GM20000 (cell line): ENCODE measurements around the gene NELFE.

Experiments used
- DNase-seq: peaks from one replicate; pipeline ENCODE4 v3.0.0; 2012; ENCODE audit warnings: low spot score
- TF ChIP-seq, protein P1 (sequence below): IDR thresholded peaks from 2 replicates; pipeline ENCODE4 v1.5.1; 2012; ENCODE audit warnings: mild to moderate bottlenecking, control low read depth; ENCODE audit errors: extremely low read depth, missing control alignments

NELFE gene

DNA sequence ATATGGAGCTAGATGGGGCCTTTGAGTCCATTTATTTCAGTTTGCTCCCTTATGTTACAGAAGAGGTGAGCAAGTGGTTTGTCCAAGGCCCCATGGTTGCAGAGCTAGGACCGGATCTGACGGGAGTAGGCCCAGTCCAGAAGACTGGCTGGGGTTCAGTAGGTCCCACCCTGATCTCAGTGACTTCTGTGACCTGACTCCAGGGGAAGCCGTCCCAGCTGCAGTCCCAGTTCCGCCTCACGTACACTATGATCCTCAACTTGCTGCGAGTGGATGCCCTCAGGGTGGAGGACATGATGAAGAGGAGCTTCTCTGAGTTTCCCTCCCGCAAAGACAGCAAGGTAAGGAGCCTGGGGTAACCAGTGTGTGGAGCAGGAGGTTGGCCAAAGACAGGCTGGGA lies 7.7 kb upstream of the NELFE start:
- TF ChIP-seq, protein P1, sequence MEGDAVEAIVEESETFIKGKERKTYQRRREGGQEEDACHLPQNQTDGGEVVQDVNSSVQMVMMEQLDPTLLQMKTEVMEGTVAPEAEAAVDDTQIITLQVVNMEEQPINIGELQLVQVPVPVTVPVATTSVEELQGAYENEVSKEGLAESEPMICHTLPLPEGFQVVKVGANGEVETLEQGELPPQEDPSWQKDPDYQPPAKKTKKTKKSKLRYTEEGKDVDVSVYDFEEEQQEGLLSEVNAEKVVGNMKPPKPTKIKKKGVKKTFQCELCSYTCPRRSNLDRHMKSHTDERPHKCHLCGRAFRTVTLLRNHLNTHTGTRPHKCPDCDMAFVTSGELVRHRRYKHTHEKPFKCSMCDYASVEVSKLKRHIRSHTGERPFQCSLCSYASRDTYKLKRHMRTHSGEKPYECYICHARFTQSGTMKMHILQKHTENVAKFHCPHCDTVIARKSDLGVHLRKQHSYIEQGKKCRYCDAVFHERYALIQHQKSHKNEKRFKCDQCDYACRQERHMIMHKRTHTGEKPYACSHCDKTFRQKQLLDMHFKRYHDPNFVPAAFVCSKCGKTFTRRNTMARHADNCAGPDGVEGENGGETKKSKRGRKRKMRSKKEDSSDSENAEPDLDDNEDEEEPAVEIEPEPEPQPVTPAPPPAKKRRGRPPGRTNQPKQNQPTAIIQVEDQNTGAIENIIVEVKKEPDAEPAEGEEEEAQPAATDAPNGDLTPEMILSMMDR, result no peak
- no peak for DNase-seq

DNA sequence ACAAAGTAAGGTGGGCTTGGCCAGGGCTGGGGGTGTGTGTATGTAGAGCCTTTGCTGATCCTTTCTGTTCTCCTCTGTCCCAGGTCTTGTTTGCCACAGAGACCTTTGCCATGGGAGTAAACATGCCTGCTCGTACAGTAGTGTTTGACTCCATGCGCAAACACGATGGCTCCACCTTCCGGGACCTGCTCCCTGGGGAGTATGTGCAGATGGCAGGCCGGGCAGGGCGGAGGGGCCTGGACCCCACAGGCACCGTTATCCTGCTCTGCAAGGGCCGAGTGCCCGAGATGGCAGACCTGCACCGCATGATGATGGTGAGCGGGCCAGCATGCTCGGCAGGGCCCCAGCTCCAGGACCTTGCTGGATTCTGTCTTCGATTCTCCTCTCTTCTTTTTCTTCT lies 6.9 kb upstream of the NELFE start:
- TF ChIP-seq, protein P1, result no peak
- no peak for DNase-seq

DNA sequence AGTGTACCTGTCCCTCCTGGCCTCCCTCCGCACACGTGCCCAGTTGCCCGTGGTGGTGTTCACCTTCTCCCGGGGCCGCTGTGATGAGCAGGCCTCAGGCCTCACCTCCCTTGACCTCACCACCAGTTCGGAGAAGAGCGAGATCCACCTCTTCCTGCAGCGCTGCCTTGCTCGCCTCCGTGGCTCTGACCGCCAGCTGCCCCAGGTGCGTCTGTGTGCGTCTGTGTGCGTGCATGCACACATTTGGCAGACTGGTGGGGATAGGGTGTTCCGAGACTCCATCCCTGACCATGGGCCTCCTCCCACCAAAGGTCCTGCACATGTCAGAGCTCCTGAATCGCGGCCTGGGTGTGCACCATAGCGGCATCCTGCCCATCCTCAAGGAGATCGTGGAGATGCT lies 5.2 kb upstream of the NELFE start:
- no peak for DNase-seq
- TF ChIP-seq, protein P1, result no peak

DNA sequence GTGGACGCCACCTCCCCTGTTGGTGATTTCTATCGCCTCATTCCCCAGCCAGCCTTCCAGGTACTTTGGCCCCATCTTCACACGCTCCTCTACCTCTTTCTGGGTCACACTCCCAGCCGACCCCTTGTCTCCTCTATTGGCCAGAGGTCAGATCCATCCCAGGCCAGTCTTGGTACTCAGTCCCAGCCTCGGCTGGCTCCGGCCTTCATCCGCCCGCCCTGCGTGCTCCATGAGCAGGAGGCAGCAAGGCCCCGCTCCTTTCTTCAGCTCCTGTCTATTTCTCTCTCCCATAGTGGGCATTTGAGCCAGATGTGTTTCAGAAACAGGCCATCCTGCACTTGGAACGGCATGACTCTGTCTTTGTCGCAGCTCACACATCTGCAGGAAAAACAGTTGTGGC lies 2.8 kb upstream of the NELFE start:
- no peak for DNase-seq
- TF ChIP-seq, protein P1, result no peak

DNA sequence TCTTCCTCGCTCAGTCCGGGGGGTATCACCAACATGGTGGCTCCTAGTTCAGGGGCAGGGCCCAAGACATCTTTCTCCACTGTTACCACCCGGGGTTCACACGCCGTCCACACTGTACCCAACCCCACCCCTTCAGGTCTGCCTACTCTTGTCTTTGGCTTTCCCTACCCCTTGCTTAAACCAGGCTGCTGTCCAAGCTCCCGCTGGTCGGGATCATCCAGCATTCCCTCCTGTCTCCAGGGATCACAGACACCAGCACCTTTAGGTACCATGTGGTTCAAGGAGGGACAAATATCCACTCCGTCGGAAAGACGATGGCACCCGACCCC lies 395 bp downstream of the NELFE start:
- DNase-seq, result no peak

DNA sequence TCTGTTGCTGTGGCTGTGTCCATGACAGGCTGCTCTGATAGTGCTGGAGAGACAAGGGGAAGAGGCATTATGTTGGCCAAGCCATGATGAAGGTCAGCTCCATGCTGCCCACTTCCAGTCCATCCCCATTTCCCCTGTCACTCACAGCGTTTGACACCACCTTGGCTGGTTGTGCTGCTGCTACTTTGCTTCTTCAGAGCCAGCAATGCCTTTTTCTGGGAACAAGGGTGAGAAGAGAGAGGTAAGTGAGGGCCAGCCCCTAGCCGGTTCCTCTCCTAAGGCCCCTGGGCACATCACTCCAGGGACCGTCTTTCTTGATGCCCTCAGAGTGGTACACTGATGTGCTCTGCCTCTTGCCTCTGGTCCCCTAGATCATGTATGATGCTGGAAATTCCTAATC lies 2.0 kb downstream of the NELFE start:
- DNase-seq, result no peak
- TF ChIP-seq, protein P1, result no peak

More for the DNA sequence above, 395 bp downstream of the NELFE start:
- TF ChIP-seq, protein P1, result no peak

DNA sequence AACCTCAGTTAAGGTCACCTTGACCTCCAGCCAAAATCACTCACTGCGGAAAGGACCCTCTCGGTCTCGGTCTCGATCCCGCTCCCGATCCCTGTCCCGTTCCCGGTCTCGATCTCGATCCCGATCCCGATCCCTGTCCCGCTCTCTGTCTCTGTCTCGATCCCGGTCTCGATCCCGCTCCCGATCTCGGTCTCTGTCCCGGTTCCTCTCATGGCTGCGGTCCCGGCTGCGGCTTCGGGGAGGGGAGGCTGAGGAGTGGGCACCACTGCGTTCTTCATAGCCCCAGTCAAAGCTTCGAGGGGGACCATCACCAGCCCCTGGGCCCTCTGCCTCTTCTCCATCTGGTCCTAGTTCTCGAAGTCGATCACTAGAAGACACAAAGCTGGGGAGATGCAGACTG lies 4.3 kb downstream of the NELFE start:
- TF ChIP-seq, protein P1, result no peak
- no peak for DNase-seq
